Hepatocyte (in vitro differentiated cells): ENCODE measurements around the gene PTX4. TPM values are rescaled to one million over a fixed set of nuclear protein-coding genes. Genes with fewer than 3 reads are reported as not detected.

Experiments used
- DNase-seq: peaks from one replicate; pipeline ENCODE4 v3.0.0-alpha.2; 2016; ENCODE audit warnings: low spot score
- H2AFZ ChIP-seq: fragments of 200-600 bp; sonication (generic); 2 replicates; pipeline ENCODE4 v1.6.0; 2016; ENCODE audit warnings: antibody characterized with exemption, mild to moderate bottlenecking
- H3K27ac ChIP-seq: fragments of 200-600 bp; sonication (generic); 2 replicates; pipeline ENCODE4 v1.5.1; 2016; ENCODE audit warnings: mild to moderate bottlenecking
- H3K27me3 ChIP-seq: fragments of 200-600 bp; sonication (generic); 2 replicates; pipeline ENCODE4 v1.6.1; 2016
- H3K36me3 ChIP-seq: fragments of 200-600 bp; sonication (generic); replicated peaks from 2 replicates; pipeline ENCODE4 v1.5.1; 2016; ENCODE audit warnings: low read depth; ENCODE audit not compliant: insufficient read depth
- H3K4me1 ChIP-seq: fragments of 200-600 bp; sonication (generic); 2 replicates; pipeline ENCODE4 v1.5.1; 2016; ENCODE audit warnings: mild to moderate bottlenecking, moderate library complexity; ENCODE audit not compliant: insufficient read depth
- H3K4me2 ChIP-seq: fragments of 200-600 bp; sonication (generic); 2 replicates; pipeline ENCODE4 v1.6.0; 2016
- H3K4me3 ChIP-seq: fragments of 200-600 bp; sonication (generic); 2 replicates; pipeline ENCODE4 v1.5.1; 2016; ENCODE audit warnings: mild to moderate bottlenecking
- H3K79me2 ChIP-seq: fragments of 200-600 bp; sonication (generic); 2 replicates; pipeline ENCODE4 v1.6.0; 2017; ENCODE audit warnings: mild to moderate bottlenecking
- H3K9me2 ChIP-seq: fragments of 200-600 bp; sonication (generic); replicated peaks from 2 replicates; pipeline ENCODE4 v1.6.0; 2017; ENCODE audit warnings: mild to moderate bottlenecking; ENCODE audit not compliant: insufficient read depth
- H3K9me3 ChIP-seq: fragments of 200-600 bp; sonication (generic); 2 replicates; pipeline ENCODE4 v1.5.1; 2016; ENCODE audit warnings: low read depth, mild to moderate bottlenecking
- H4K20me1 ChIP-seq: fragments of 200-600 bp; sonication (generic); 2 replicates; pipeline ENCODE4 v1.6.0; 2016; ENCODE audit warnings: mild to moderate bottlenecking; ENCODE audit not compliant: insufficient read depth, poor library complexity, severe bottlenecking
- CTCF ChIP-seq: fragments of 200-600 bp; sonication (generic); IDR thresholded peaks from 2 replicates; pipeline ENCODE4 v1.5.1; 2016; ENCODE audit warnings: antibody characterized with exemption, mild to moderate bottlenecking; ENCODE audit not compliant: poor library complexity
- EZH2 ChIP-seq: fragments of 200-600 bp; sonication (generic); IDR thresholded peaks from 2 replicates; pipeline ENCODE4 v1.6.1; 2016; ENCODE audit warnings: antibody characterized with exemption, mild to moderate bottlenecking, borderline replicate concordance
- EZH2phosphoT487 ChIP-seq: fragments of 200-600 bp; sonication (generic); IDR thresholded peaks from one replicate; pipeline ENCODE4 v1.6.1; 2018; ENCODE audit warnings: antibody characterized with exemption, mild to moderate bottlenecking, low read depth, moderate library complexity; ENCODE audit not compliant: unreplicated experiment, severe bottlenecking
- WGBS: methylation state at CpG from one replicate; pipeline ENCODE4 v1.1.6; 2016; ENCODE audit warnings: low lambda C conversion rate; ENCODE audit errors: missing lambda C conversion rate; 5-methylcytosine and 5-hydroxymethylcytosine counted together
- polyA plus RNA-seq: library from polyadenylated mRNA; unstranded; fragments of >200 nt; fragmentation: Nextera tagmentation; extraction: Ambion mirVana; gene quantifications from 2 replicates; pipeline ENCODE4 v1.2.1, GENCODE V29; 2016
- total RNA-seq: library from RNA; depleted of rRNA; stranded (reverse); fragments of >200 nt; gene quantifications from 2 replicates; pipeline ENCODE4 v1.2.3, GENCODE V29; 2014

Gene PTX4
- total and polyA plus RNA-seq, 2 experiments from 2014 or later: not detected

- no peaks in the 10 kb centered on the region for H3K9me3 ChIP-seq
- no peak overlapping the region for H3K27ac ChIP-seq
- H2AFZ ChIP-seq: no peak overlapping the region
- no peaks in the 10 kb centered on the region for H3K4me1 ChIP-seq
- no peak for DNase-seq
- no peaks in the 10 kb centered on the region for H3K9me2 ChIP-seq
- H3K4me3 ChIP-seq: no peak overlapping the region
- 88% methylated on average over 27 of the region's 30 CpGs for WGBS
- H3K27me3 ChIP-seq: no peaks in the 10 kb centered on the region
- H4K20me1 ChIP-seq: no peaks in the 10 kb centered on the region
- TF ChIP-seq CTCF: no peak
- no peak for TF ChIP-seq EZH2
- TF ChIP-seq EZH2phosphoT487: no peak
- no peaks in the 10 kb centered on the region for H3K36me3 ChIP-seq
- no peaks in the 10 kb centered on the region for H3K79me2 ChIP-seq
- H3K4me2 ChIP-seq: no peak overlapping the region
Measured at GRCh38 chr16:1523581-1524245, 35.0 kb upstream of the PTX4 start.

- Histone ChIP-seq H3K4me2 (no peak overlapping the region), H4K20me1 (no peaks in the 10 kb centered on the region), H3K36me3 (no peaks in the 10 kb centered on the region), H3K9me3 (no peaks in the 10 kb centered on the region), H3K9me2 (no peaks in the 10 kb centered on the region), H3K27me3 (no peaks in the 10 kb centered on the region), H2AFZ (no peak overlapping the region), H3K4me3 (no peak overlapping the region), H3K79me2 (no peaks in the 10 kb centered on the region), H3K4me1 (no peaks in the 10 kb centered on the region), H3K27ac (no peak overlapping the region)
- WGBS: 96% methylated on average over 19 of the region's 19 CpGs
- TF ChIP-seq CTCF: no peak
- TF ChIP-seq EZH2: no peak
- no peak for TF ChIP-seq EZH2phosphoT487
- no peak for DNase-seq
Measured at GRCh38 chr16:1520461-1520860, 31.7 kb upstream of the PTX4 start.

DNA sequence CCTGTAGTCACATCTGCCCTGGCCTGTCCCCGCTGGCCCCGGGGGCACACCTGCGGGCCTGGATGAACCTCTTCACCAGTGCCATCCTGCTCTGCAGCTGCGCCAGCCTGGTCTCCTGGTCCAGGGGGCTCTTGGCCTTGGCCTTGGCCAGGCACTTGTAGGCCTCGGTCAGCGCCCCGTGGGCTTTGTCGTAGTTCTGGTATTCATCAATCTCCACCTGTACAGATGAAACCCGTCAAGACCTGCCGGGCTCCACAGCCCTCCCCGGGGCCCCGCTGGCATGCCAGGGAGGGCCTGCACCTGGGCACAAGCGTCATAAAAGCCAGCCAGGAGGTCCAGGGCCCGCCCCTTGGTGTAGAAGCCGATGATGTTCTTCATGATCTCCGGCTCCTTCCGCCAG is 31.1 kb upstream of the PTX4 start:
- H3K27ac ChIP-seq: no peak overlapping the region
- no peaks in the 10 kb centered on the region for H3K36me3 ChIP-seq
- no peak for TF ChIP-seq CTCF
- no peak for TF ChIP-seq EZH2
- TF ChIP-seq EZH2phosphoT487: no peak

More for the DNA sequence above, 31.1 kb upstream of the PTX4 start:
- H3K9me3 ChIP-seq: no peaks in the 10 kb centered on the region
- H3K4me3 ChIP-seq: no peak overlapping the region
- 94% methylated on average over 17 of the region's 17 CpGs for WGBS
- DNase-seq: no peak
- H4K20me1 ChIP-seq: no peaks in the 10 kb centered on the region
- no peak overlapping the region for H2AFZ ChIP-seq
- H3K27me3 ChIP-seq: no peaks in the 10 kb centered on the region
- no peaks in the 10 kb centered on the region for H3K79me2 ChIP-seq
- no peaks in the 10 kb centered on the region for H3K9me2 ChIP-seq
- no peaks in the 10 kb centered on the region for H3K4me1 ChIP-seq
- H3K4me2 ChIP-seq: no peak overlapping the region
